Astrocyte of the hippocampus (primary cell): Measurements from ENCODE around the gene MGMT.

ENCODE experiments used
- DNase-seq: peaks from one replicate; pipeline ENCODE4 v3.0.0; 2011; ENCODE audit warnings: low read depth, low spot score

Gene MGMT

GRCh38 chr10:129799942-129800341 is 332.9 kb downstream of the MGMT start:
- DNase-seq: no peak

- no peak for DNase-seq
These were observed 333.8 kb downstream of the MGMT start for GRCh38 chr10:129800796-129801340.

- DNase-seq: no peak
These were observed 340.2 kb downstream of the MGMT start for GRCh38 chr10:129807211-129807610.

- no peak for DNase-seq
These were observed 341.3 kb downstream of the MGMT start for GRCh38 chr10:129808092-129808983.

GRCh38 chr10:129809431-129809830 is 342.4 kb downstream of the MGMT start:
- DNase-seq: no peak

DNA sequence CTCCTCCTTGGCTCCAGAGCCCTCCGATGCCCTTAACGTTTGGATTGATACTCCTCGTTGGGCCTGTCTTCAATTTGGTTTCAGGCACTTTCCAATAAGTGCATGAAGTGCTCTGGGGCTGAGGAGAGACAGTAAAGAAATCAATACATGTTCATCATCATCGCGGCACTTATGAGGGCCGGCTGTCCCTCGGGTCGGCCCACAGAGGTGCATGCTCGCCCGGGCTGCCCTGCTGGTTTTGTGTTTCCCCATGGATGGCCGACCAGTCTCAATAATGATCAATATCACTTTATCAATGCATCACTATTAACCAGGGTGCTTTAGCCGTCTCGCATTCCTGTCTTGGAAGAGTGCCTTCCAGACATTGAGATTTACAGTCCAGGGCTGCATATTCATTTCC is 342.8 kb downstream of the MGMT start:
- no peak for DNase-seq

DNA sequence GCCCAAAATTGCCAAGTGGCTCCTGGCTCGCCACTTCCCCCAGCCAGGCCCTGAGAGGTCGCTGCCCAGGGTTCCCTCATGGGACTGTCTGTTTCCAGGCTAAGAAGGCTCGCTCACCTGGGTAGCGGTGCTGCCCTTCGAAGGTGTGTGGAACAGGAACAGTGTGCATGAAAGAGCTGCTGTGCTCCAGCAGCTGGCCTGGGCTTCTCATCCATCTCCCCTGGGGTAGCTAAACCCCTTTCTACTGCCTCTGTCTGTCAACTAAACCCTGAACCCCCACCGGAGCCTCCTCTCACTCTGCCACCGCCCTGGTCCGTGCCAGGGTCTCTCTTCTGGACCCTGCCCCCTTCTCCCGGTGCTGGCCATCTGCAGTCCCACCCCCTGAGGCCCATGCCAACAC is 344.2 kb downstream of the MGMT start:
- no peak for DNase-seq

DNA sequence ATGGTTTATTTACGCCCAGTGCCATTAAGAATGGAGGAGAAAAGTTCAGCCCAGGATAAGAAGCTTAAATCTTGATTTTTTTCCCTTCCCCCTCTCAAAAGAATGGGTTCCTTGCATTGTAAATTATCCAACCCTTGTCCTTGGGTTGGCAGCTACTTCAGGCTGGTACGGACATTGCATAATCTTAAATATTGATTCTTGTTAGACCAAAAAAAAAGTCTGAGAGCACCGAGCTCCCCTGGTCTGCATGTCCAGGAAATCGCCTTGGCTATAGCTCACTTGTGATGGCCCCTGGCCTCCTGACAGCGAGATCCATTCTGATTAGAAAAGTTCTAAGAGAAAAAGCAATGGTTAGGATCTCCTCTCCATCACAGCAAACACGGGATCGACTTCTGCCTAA is 345.4 kb downstream of the MGMT start:
- no peak for DNase-seq

DNA sequence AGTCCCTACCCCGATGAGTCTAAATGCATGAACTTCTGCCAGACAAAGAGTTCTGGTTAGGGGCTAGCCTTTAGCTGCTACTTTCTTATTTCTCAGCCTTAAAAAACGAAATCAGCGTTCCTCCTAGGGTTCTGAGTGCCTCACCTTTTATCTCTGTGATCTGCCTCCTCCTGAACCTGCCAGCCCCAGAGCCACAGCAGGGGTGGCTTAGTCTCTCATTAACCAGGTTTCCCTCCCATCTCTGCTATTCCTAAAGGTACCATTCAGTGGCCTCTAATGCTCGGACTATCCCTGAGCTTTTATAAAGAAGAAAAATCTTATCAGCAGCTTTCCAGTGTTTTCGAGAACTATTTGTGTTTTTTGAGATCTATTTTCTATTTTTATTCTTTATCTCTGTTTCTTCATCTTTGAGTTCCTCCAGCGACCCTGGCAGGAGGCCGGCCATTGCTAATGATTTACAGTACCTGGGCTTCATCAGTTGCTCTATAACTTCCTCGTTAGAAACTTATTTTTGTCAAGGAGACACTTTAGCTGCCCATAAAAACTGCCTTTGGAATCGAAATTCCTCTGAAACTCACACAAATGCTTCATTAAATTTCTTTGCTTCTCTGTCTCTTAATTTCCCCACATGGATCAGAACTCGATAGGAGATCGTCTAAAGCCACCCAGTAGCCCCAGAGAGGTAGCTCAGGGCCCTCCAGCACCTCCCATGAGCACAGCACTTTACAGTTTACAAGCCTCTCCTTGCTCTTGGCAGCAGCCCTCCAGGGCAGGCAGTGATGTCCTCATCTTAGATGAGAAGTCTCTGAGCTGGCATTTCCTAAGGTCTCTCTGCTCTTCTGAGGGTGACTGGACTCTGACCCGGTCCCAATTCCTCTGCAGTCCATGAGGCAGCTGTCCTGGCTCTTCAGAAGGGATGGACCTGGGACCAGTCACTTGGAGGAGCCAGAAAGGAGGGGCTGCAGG is 347.9 kb downstream of the MGMT start:
- DNase-seq: no peak

- DNase-seq: no peak
These were observed 349.0 kb downstream of the MGMT start for GRCh38 chr10:129815898-129816655.

DNA sequence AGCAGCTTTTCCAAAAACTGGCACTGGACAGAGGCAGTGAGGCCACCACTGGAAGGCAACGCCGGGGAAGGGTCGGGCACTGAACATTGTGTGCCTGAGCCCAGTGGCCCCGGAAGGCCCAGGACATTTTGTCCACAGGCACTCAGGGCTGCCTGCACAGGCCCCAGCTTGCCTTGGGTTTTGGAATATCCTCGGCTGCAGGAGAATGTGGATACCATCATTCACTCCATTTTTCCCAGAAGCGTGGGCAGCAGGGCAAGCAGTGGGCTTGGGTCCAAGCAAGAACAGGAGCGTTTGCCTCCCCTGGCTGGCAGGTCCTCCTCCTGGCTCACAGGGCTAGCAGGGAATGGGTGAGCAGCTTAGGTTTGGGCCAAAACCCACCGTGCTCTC is 349.6 kb downstream of the MGMT start:
- no peak for DNase-seq
